SK-N-SH (cell line): ENCODE results near the gene ANKRD50.

Experiments
- EZH2phosphoT487 ChIP-seq: fragments of 200-600 bp; sonication (generic); IDR thresholded peaks from 2 replicates; pipeline ENCODE4 v1.6.1; 2017; ENCODE audit warnings: low read depth, mixed run types, mild to moderate bottlenecking, antibody characterized with exemption, moderate library complexity, borderline replicate concordance
- REST ChIP-seq: IDR thresholded peaks from 2 replicates; pipeline ENCODE4 v1.6.1; 2012; ENCODE audit warnings: mild to moderate bottlenecking, low read depth, low read length, moderate library complexity

GRCh38 chr4:124726269-124726668 lies 13.7 kb upstream of the ANKRD50 start:
- TF ChIP-seq REST = no peak
- TF ChIP-seq EZH2phosphoT487 = no peak
